Caco-2 (cell line): ENCODE data around the gene NUDT6. TPM values are rescaled to one million over a fixed set of nuclear protein-coding genes. Genes with fewer than 3 reads are reported as not detected.
A peak's percentile ranks its signal among the peaks of the same experiment; 100 is the strongest.

ENCODE experiments used
- BruUV-seq: library from RNA; stranded (reverse); fragments of 400-500 nt; replicated peaks from 2 replicates; lab custom pipeline; 2021; lab: Mats Ljungman, UMichigan
- CTCF ChIA-PET: fragments of 300-600 bp; sonication (Branson Sonifier 250); formaldehyde crosslinking; loops from one replicate; lab custom pipeline; 2022; ENCODE audit warnings: antibody characterized with exemption; lab: Charles Lee
- POLR2A ChIA-PET: fragments of 300-600 bp; sonication (Branson Sonifier 250); formaldehyde crosslinking; loops from one replicate; lab custom pipeline; 2022; ENCODE audit warnings: antibody characterized with exemption; lab: Charles Lee
- DNase-seq, 2 experiments: peaks; one replicate each; pipeline versions ENCODE4 v3.0.0 to v3.0.0-alpha.2; 2020 to 2022
- H3K27me3 ChIP-seq: replicated peaks from 2 replicates; pipeline ENCODE4 v1.6.0; 2011; ENCODE audit warnings: low read length; ENCODE audit not compliant: control insufficient read depth, insufficient read depth
- H3K36me3 ChIP-seq: 2 replicates; pipeline ENCODE4 v1.5.1; 2011; ENCODE audit warnings: low read length; ENCODE audit not compliant: control insufficient read depth, insufficient read depth
- H3K4me1 ChIP-seq: fragments of 250-450 bp; sonication (Bioruptor Pico); 2 replicates; pipeline ENCODE4 v1.5.1; 2020; ENCODE audit warnings: mild to moderate bottlenecking
- H3K4me3 ChIP-seq: 2 replicates; pipeline ENCODE4 v1.5.1; 2011; ENCODE audit warnings: low read depth, mild to moderate bottlenecking, control low read depth, low read length
- H3K9me3 ChIP-seq: fragments of 250-450 bp; sonication (Bioruptor Pico); 2 replicates; pipeline ENCODE4 v1.5.1; 2020; ENCODE audit warnings: mild to moderate bottlenecking, moderate library complexity
- H3K27ac Mint-ChIP-seq: one replicate; pipeline ENCODE4 v1.8.0; 2022; ENCODE audit warnings: mixed read lengths; ENCODE audit not compliant: unreplicated experiment
- H3K27me3 Mint-ChIP-seq: one replicate; pipeline ENCODE4 v1.8.0; 2022; ENCODE audit warnings: mixed read lengths; ENCODE audit not compliant: insufficient read depth, unreplicated experiment
- H3K36me3 Mint-ChIP-seq: one replicate; pipeline ENCODE4 v1.8.0; 2022; ENCODE audit warnings: mild to moderate bottlenecking, mixed read lengths; ENCODE audit not compliant: insufficient read depth, unreplicated experiment
- H3K4me1 Mint-ChIP-seq: one replicate; pipeline ENCODE4 v1.8.0; 2022; ENCODE audit warnings: low read depth, mixed read lengths; ENCODE audit not compliant: unreplicated experiment
- H3K4me3 Mint-ChIP-seq: one replicate; pipeline ENCODE4 v1.8.0; 2022; ENCODE audit warnings: mild to moderate bottlenecking, moderate library complexity, mixed read lengths; ENCODE audit not compliant: unreplicated experiment
- H3K9me3 Mint-ChIP-seq: one replicate; pipeline ENCODE4 v1.8.0; 2022; ENCODE audit warnings: mixed read lengths; ENCODE audit not compliant: unreplicated experiment
- CTCF ChIP-seq, 2 experiments: fragments of 200-600 bp in 1 of 2; IDR thresholded peaks; 1 replicate in 1 of 2; 2 replicates in 1 of 2; pipeline versions ENCODE4 v1.5.1 to v1.8.0; 2011 to 2022; ENCODE audit warnings: antibody characterized with exemption in 1 of 2, control low read depth in 1 of 2, inconsistent platforms in 1 of 2, low read depth in 1 of 2, low read length in 1 of 2, mild to moderate bottlenecking in 1 of 2, moderate library complexity in 1 of 2; ENCODE audit not compliant: insufficient read depth in 1 of 2, severe bottlenecking in 1 of 2, unreplicated experiment in 1 of 2
- intact Hi-C: fragments of 100-400 bp; cut with micrococcal nuclease; formaldehyde crosslinking; loops from one replicate; pipeline ENCODE4 v1.10.0; 2022; ENCODE audit not compliant: unreplicated experiment
- total RNA-seq: library from RNA; stranded (reverse); gene quantifications from 2 replicates; pipeline ENCODE4 v1.2.3, GENCODE V29; 2022

NUDT6 gene
- total RNA-seq, 1 experiment from 2014 or later: 5.3 TPM

GRCh38 chr4:122928930-122929329, 6.5 kb upstream of the NUDT6 start:
- no peaks in the 10 kb centered on the region for H3K9me3 ChIP-seq
- no peaks in the 10 kb centered on the region for H3K27me3 ChIP-seq
- no peak for TF ChIP-seq CTCF (IDR thresholded peaks at IDR 0.05; ENCODE audit: insufficient read depth in 1 of 2, low read depth in 1 of 2, low read length in 1 of 2, severe bottlenecking in 1 of 2, unreplicated experiment in 1 of 2)
- intact Hi-C loops: no loop called here
- no peak overlapping the region for H3K4me3 Mint-ChIP-seq
- H3K4me3 ChIP-seq: no peak overlapping the region
- no peaks in the 10 kb centered on the region for H3K9me3 Mint-ChIP-seq
- H3K27me3 Mint-ChIP-seq: no peaks in the 10 kb centered on the region
- BruUV-seq: no TSS peak
- no peaks in the 10 kb centered on the region for H3K4me1 ChIP-seq
- no peaks in the 10 kb centered on the region for H3K36me3 ChIP-seq
- DNase-seq: no peak
- POLR2A ChIA-PET: no interaction called here
- peaks cover 10% of the 10 kb centered on the region for H3K36me3 Mint-ChIP-seq
- CTCF ChIA-PET: interaction anchor here (0.5 to 2.1 kb wide), 3 partner anchors 212 to 351 kb away, joined by 3 to 6 read pairs (median 3); no protein-coding TSS in a partner anchor
- H3K4me1 Mint-ChIP-seq: no peaks in the 10 kb centered on the region
- no peak overlapping the region for H3K27ac Mint-ChIP-seq

- H3K27ac Mint-ChIP-seq: peak overlapping the region; percentile 79
- H3K4me3 Mint-ChIP-seq: no peak overlapping the region
- DNase-seq: peak; percentile 80 to 81
- Histone ChIP-seq H3K4me3 (peak overlapping the region; percentile 66), H3K4me1 (no peaks in the 10 kb centered on the region), H3K36me3 (no peaks in the 10 kb centered on the region), H3K9me3 (no peaks in the 10 kb centered on the region), H3K27me3 (no peaks in the 10 kb centered on the region)
- no peaks in the 10 kb centered on the region for H3K36me3 Mint-ChIP-seq
- ChIA-PET CTCF (interaction anchor here (1.3 to 1.7 kb wide), 2 partner anchors 165 to 191 kb away, joined by 4 to 11 read pairs; partner anchors contain the start of gene BBS12), POLR2A (interaction anchor here (0.5 to 1.1 kb wide), 2 partner anchors 191 to 556 kb away, joined by 3 to 4 read pairs; partner anchors contain the start of gene BBS12)
- no peaks in the 10 kb centered on the region for H3K4me1 Mint-ChIP-seq
- H3K27me3 Mint-ChIP-seq: no peaks in the 10 kb centered on the region
- intact Hi-C loops: loop anchor here (2.0 to 5.0 kb wide), 3 partner anchors 96 to 190 kb away; partner anchors contain the start of genes BBS12 and FGF2
- BruUV-seq: no TSS peak
- TF ChIP-seq CTCF (IDR thresholded peaks at IDR 0.05; ENCODE audit: insufficient read depth in 1 of 2, low read depth in 1 of 2, low read length in 1 of 2, severe bottlenecking in 1 of 2, unreplicated experiment in 1 of 2): no peak
- H3K9me3 Mint-ChIP-seq: no peaks in the 10 kb centered on the region
These were observed 597 bp upstream of the NUDT6 start for GRCh38 chr4:122922877-122923511.

GRCh38 chr4:122921300-122921699, 1.1 kb downstream of the NUDT6 start:
- no peaks in the 10 kb centered on the region for H3K9me3 Mint-ChIP-seq
- no peaks in the 10 kb centered on the region for H3K4me1 ChIP-seq
- no peaks in the 10 kb centered on the region for H3K36me3 Mint-ChIP-seq
- BruUV-seq: TSS peak; percentile 33
- peak overlapping the region; percentile 66 for H3K4me3 ChIP-seq
- no peaks in the 10 kb centered on the region for H3K4me1 Mint-ChIP-seq
- H3K4me3 Mint-ChIP-seq: no peak overlapping the region
- no peaks in the 10 kb centered on the region for H3K36me3 ChIP-seq
- H3K27me3 Mint-ChIP-seq: no peaks in the 10 kb centered on the region
- H3K27me3 ChIP-seq: no peaks in the 10 kb centered on the region
- no peak overlapping the region for H3K27ac Mint-ChIP-seq
- ChIA-PET CTCF (interaction anchor here (0.6 to 1.7 kb wide), 3 partner anchors 94 to 190 kb away, joined by 3 to 11 read pairs (median 6); no protein-coding TSS in a partner anchor), POLR2A (interaction anchor here (0.6 kb wide), 1 partner anchor 177 kb away, joined by 3 read pairs; no protein-coding TSS in a partner anchor)
- no peak for TF ChIP-seq CTCF (IDR thresholded peaks at IDR 0.05; ENCODE audit: insufficient read depth in 1 of 2, low read depth in 1 of 2, low read length in 1 of 2, severe bottlenecking in 1 of 2, unreplicated experiment in 1 of 2)
- intact Hi-C loops: loop anchor here (5.0 kb wide), 1 partner anchor 94 kb away; the partner anchor contains the start of gene FGF2
- DNase-seq: no peak
- no peaks in the 10 kb centered on the region for H3K9me3 ChIP-seq
